ENCODE results near the gene METTL25. TPM values are rescaled to one million over a fixed set of nuclear protein-coding genes. Genes with fewer than 3 reads are reported as not detected.

METTL25 gene
- total RNA-seq, 1 experiment from 2014 or later = 11.6 TPM

DNA sequence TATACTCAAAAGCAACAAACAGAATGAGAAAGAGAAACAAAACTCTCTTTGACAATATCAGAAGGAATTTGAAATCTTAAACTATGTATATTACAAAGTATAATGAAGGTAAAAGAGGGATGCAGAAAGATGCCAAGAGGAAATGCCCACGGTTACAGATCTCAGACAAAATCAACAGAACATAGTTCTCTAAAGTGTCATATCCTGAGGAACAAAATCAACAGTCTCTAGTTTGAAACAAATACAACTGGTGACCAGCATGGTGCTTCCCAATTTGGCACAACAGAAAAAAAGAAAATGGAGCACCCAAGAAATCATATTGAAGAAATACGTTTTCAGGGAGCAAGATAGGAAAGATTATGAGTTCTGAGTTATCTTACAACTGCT lies 116.5 kb downstream of the METTL25 start:
- no peak overlapping the region for H2BK120ac ChIP-seq (ENCODE audit: low read depth, low read length, poor library complexity, severe bottlenecking)
- no peak overlapping the region for H2BK20ac ChIP-seq (ENCODE audit: low read depth, low read length, poor library complexity, severe bottlenecking)
- no peaks in the 10 kb centered on the region for H3K79me1 ChIP-seq (ENCODE audit: insufficient read depth, low read depth, low read length, poor library complexity, severe bottlenecking)
- no CpG with 5 or more reads among the region's 2 CpGs for WGBS (ENCODE audit: extremely low coverage, insufficient read length, low lambda C conversion rate)
- H3K4ac ChIP-seq (ENCODE audit: low read depth, low read length) = no peak overlapping the region
- no peaks in the 10 kb centered on the region for H4K20me1 ChIP-seq (ENCODE audit: control insufficient read depth, insufficient read depth, insufficient read length)
- no peak overlapping the region for H2AK5ac ChIP-seq (ENCODE audit: insufficient read length, low read length)
- H4K8ac ChIP-seq (replicated peaks; ENCODE audit: insufficient read length, low read depth, low read length) = no peak overlapping the region
- H4K5ac ChIP-seq (ENCODE audit: insufficient read length, low read depth, low read length) = no peak overlapping the region
- DNase-seq = no peak
- no peaks in the 10 kb centered on the region for H3K79me2 ChIP-seq (ENCODE audit: insufficient read depth, low read length)
- no peaks in the 10 kb centered on the region for H3K4me1 ChIP-seq (ENCODE audit: insufficient read depth, low read length)
- TF ChIP-seq, protein P1, sequence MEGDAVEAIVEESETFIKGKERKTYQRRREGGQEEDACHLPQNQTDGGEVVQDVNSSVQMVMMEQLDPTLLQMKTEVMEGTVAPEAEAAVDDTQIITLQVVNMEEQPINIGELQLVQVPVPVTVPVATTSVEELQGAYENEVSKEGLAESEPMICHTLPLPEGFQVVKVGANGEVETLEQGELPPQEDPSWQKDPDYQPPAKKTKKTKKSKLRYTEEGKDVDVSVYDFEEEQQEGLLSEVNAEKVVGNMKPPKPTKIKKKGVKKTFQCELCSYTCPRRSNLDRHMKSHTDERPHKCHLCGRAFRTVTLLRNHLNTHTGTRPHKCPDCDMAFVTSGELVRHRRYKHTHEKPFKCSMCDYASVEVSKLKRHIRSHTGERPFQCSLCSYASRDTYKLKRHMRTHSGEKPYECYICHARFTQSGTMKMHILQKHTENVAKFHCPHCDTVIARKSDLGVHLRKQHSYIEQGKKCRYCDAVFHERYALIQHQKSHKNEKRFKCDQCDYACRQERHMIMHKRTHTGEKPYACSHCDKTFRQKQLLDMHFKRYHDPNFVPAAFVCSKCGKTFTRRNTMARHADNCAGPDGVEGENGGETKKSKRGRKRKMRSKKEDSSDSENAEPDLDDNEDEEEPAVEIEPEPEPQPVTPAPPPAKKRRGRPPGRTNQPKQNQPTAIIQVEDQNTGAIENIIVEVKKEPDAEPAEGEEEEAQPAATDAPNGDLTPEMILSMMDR (conservative IDR thresholded peaks at IDR 0.05) = no peak
- no peak overlapping the region for H3K18ac ChIP-seq (ENCODE audit: insufficient read length, low read depth, low read length)
- H3K9ac ChIP-seq (ENCODE audit: extremely low read depth, insufficient read length, low read length) = no peak overlapping the region
- H3K9me3 ChIP-seq (ENCODE audit: control insufficient read depth, low read depth, low read length) = no peaks in the 10 kb centered on the region
- no peak overlapping the region for H3T11ph ChIP-seq (ENCODE audit: low read length)
- no peak overlapping the region for H4K91ac ChIP-seq (ENCODE audit: insufficient read length, low read depth, low read length)
- peaks cover 0 to 5% (median 1%) of the 10 kb centered on the region in 3 experiments; a peak in 2 of 7 replicates for H3K36me3 Mint-ChIP-seq (ENCODE audit: insufficient read depth in 1 of 3, low read depth in 3 of 3)
- H3K27ac ChIP-seq (ENCODE audit: insufficient read length, low read depth, low read length) = no peak overlapping the region
- H3K4me1 Mint-ChIP-seq = peaks cover 2 to 3% of the 10 kb centered on the region in 2 experiments
- H2BK12ac ChIP-seq (ENCODE audit: insufficient read length, low read depth, low read length) = no peak overlapping the region
- H2AFZ ChIP-seq (ENCODE audit: low read length) = no peak overlapping the region
- no peaks in the 10 kb centered on the region for H3K27me3 ChIP-seq (ENCODE audit: insufficient read depth, low read length)
- H3K4me3 Mint-ChIP-seq = no peak overlapping the region
- no peak overlapping the region for H2BK15ac ChIP-seq (ENCODE audit: low read depth, low read length)
- H3K27me3 Mint-ChIP-seq (ENCODE audit: low read depth) = no peaks in the 10 kb centered on the region
- no peak overlapping the region for H3K56ac ChIP-seq (ENCODE audit: insufficient read length, low read depth, low read length)
- H3K23me2 ChIP-seq (ENCODE audit: insufficient read length, low read depth, low read length, poor library complexity, severe bottlenecking) = no peaks in the 10 kb centered on the region
- no peak overlapping the region for H3K14ac ChIP-seq (ENCODE audit: insufficient read depth, low read length)
- no peak overlapping the region for H3K23ac ChIP-seq (ENCODE audit: insufficient read length, low read depth, low read length)
- no peak overlapping the region for H3K27ac Mint-ChIP-seq
- H3K9me3 Mint-ChIP-seq = no peaks in the 10 kb centered on the region; a peak in 1 of 5 replicates
- H3K4me2 ChIP-seq (ENCODE audit: insufficient read depth, insufficient read length, low read length) = no peak overlapping the region
- no peak overlapping the region for H2BK5ac ChIP-seq (ENCODE audit: insufficient read length, low read length)
